Measurements from ENCODE around the gene ERCC1. TPM values are rescaled to one million over a fixed set of nuclear protein-coding genes. Genes with fewer than 3 reads are reported as not detected.

Gene ERCC1
- total RNA-seq, 1 donor from 2014 or later, result 71.8 TPM

DNA sequence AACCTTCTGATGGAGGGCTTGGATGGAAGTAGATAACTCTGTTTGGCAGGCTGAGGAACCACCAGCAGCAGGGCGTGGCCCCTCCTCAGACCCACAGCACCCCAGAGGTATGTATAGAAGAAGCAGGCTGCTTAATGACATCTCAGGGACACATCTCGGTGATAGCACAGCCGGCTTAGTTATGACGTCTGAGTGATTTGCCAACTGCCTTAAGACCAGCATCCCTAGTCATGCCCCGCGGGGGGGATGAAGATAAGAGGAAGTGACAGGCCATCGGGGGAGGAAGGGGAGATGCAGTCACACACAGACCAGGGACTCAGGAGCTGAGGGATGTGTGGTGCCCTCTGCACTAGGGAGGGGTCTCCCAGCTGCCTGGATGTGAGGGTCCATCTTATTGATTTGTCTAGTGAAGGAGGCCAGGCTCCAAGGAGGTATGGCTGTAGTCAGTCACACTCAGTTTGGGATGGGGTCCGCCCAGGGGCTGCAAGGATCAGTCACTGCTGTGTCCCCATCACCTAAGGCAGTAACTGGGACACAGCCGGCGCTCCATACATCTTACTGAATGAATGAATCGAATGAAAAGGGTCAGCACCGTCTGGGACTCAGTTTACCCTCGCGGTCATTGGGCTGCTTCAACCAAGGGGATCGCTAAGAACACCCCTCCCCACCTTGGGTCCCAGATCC lies 19.2 kb upstream of the ERCC1 start:
- H3K36me3 Mint-ChIP-seq, result no peaks in the 10 kb centered on the region
- H3K27me3 Mint-ChIP-seq, result no peaks in the 10 kb centered on the region
- peak overlapping the region; percentile 88 for H3K4me3 Mint-ChIP-seq
- TF ChIP-seq, protein P1, sequence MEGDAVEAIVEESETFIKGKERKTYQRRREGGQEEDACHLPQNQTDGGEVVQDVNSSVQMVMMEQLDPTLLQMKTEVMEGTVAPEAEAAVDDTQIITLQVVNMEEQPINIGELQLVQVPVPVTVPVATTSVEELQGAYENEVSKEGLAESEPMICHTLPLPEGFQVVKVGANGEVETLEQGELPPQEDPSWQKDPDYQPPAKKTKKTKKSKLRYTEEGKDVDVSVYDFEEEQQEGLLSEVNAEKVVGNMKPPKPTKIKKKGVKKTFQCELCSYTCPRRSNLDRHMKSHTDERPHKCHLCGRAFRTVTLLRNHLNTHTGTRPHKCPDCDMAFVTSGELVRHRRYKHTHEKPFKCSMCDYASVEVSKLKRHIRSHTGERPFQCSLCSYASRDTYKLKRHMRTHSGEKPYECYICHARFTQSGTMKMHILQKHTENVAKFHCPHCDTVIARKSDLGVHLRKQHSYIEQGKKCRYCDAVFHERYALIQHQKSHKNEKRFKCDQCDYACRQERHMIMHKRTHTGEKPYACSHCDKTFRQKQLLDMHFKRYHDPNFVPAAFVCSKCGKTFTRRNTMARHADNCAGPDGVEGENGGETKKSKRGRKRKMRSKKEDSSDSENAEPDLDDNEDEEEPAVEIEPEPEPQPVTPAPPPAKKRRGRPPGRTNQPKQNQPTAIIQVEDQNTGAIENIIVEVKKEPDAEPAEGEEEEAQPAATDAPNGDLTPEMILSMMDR (conservative IDR thresholded peaks at IDR 0.05), result no peak
- DNase-seq (ENCODE audit: extremely low spot score, unreplicated experiment), result no peak
- H3K27ac Mint-ChIP-seq, result peak overlapping the region; percentile 96
- H3K4me1 Mint-ChIP-seq (ENCODE audit: unreplicated experiment), result peaks cover 26% of the 10 kb centered on the region
- no peaks in the 10 kb centered on the region for H3K9me3 Mint-ChIP-seq

DNA sequence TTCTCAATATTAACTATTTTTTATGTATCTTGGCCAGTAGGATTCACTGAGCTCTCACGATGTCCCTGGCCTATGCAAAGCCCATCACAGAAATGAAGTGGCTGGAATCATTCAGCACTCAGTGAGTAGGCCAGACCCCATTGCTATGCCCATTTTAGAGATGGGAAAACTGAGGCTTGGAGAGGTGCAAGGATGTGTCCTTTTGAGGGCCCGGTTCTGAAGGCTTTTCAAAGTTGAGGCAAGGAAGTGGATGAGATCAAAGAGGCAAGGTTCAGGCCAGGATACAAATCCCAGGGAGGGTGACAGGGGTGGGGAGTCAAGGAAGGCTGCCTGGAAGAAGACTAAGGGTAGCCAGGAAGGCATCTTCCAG lies 18.7 kb upstream of the ERCC1 start:
- TF ChIP-seq, protein P1 (conservative IDR thresholded peaks at IDR 0.05), result no peak
- H3K9me3 Mint-ChIP-seq, result no peaks in the 10 kb centered on the region
- H3K4me1 Mint-ChIP-seq (ENCODE audit: unreplicated experiment), result peaks cover 23% of the 10 kb centered on the region
- no peaks in the 10 kb centered on the region for H3K36me3 Mint-ChIP-seq
- peak overlapping the region; percentile 96 for H3K27ac Mint-ChIP-seq
- DNase-seq (ENCODE audit: extremely low spot score, unreplicated experiment), result no peak
- no peaks in the 10 kb centered on the region for H3K27me3 Mint-ChIP-seq
- H3K4me3 Mint-ChIP-seq, result peak overlapping the region; percentile 88

DNA sequence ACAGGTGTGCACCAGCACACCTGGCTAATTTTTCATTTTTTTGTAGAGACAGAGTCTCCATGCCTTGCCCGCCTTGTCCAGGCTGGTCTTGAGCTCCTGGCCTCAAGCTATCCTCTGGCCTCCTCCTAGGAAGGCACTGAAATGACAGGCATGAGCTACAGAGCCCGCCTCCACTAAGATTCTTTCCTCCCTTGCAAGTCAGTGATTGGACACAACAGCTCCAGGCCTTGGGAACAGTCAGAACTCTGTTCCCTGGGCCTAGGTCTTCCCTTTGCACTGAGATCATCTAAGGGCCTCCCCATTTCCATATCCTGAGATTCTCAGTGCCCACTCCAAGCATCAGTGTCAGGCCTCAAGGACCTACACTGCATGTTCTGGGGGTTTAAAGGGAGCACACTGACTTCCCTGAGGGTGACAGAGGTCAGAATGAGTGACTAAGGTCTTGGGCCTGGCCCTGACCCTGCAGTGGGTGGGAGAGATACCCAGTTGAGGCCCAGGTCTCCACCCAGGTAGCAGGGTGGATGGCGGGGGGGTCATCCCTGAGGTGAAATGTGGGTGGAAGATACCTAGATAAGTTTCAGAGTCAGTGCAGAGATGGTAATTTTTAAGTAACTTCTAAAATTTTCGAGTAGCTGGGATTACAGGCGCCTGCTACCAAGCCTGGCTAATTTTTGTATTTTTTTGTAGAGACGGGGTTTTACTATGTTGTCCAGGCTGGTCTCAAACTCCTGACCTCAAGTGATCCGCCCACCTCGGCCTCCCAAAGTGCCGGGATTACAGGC lies 17.3 kb upstream of the ERCC1 start:
- peak overlapping the region; percentile 86 for H3K4me3 Mint-ChIP-seq
- no peak for DNase-seq (ENCODE audit: extremely low spot score, unreplicated experiment)
- no peaks in the 10 kb centered on the region for H3K9me3 Mint-ChIP-seq
- TF ChIP-seq, protein P1 (conservative IDR thresholded peaks at IDR 0.05), result no peak
- H3K36me3 Mint-ChIP-seq, result no peaks in the 10 kb centered on the region
- H3K27me3 Mint-ChIP-seq, result no peaks in the 10 kb centered on the region
- H3K27ac Mint-ChIP-seq, result peak overlapping the region; percentile 82
- peaks cover 18% of the 10 kb centered on the region for H3K4me1 Mint-ChIP-seq (ENCODE audit: unreplicated experiment)

DNA sequence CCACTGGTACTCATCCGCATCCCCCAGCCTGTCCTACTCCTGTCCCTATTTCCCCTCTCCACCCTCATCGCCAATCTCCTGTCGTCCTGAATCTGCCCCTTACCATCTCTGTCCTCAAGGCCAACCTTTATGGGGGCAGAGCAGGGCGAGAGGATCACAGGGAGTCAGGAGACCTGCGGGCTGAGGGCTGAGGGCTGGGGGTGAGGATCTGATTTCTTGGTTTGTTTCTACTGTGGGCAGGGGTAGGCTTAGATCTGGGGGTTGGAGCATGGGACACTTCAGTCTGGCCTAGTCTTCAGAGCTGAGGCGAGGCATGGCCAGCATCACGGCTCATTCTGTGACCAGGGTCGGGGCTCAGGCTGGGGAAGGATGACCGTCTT lies 16.5 kb upstream of the ERCC1 start:
- no peak for DNase-seq (ENCODE audit: extremely low spot score, unreplicated experiment)
- peaks cover under 1% of the 10 kb centered on the region for H3K27me3 Mint-ChIP-seq
- peak overlapping the region; percentile 82 for H3K27ac Mint-ChIP-seq
- H3K4me3 Mint-ChIP-seq, result peak overlapping the region; percentile 86
- H3K9me3 Mint-ChIP-seq, result no peaks in the 10 kb centered on the region
- H3K4me1 Mint-ChIP-seq (ENCODE audit: unreplicated experiment), result peaks cover 18% of the 10 kb centered on the region
- TF ChIP-seq, protein P1 (conservative IDR thresholded peaks at IDR 0.05), result no peak
- H3K36me3 Mint-ChIP-seq, result no peaks in the 10 kb centered on the region

DNA sequence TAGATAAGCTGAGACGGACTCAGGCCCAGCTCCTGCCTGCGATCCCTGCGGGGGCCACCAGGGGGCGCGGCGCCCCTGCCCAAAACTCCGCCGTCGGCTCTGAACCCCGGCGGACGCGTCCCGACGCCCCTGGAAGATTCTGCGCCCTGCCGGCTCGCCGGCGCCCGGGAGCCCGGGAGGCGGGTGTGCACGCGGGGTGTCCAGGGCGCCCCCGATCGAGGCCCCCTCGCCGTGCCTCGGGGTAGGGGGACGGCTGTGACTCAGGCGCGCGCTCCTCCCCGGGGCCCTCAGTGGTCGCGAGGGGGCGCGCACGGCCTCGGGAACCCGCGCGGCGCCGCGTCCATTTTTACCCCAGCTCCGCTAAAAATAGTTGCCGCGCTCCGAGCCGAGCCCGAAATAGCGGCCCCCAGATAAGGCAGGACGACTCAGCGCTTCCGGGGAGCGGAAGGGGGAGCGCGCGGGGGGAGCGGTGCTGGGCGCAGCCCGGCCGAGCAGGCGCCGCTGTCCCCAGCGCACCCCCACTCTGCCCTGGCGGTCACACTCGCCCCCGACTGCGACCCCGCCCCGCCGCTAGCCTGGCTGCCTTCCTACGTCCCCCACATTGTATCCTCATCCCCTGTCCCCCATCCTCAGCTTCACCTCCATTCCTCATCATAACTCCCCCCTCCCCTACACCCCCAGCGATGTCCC lies 16.0 kb upstream of the ERCC1 start:
- Mint-ChIP-seq H3K4me1 (ENCODE audit: unreplicated experiment) (peaks cover 16% of the 10 kb centered on the region), H3K9me3 (no peaks in the 10 kb centered on the region), H3K27me3 (peaks cover 3% of the 10 kb centered on the region), H3K36me3 (no peaks in the 10 kb centered on the region), H3K27ac (peak overlapping the region; percentile 82), H3K4me3 (peak overlapping the region; percentile 86)
- DNase-seq (ENCODE audit: extremely low spot score, unreplicated experiment), result peak; percentile 89
- TF ChIP-seq, protein P1 (conservative IDR thresholded peaks at IDR 0.05), result peak; percentile 100
